OCI-LY3 (cell line): ENCODE data around the gene IRF2BP1.

Experiments used
- CTCF ChIP-seq: fragments of 200-600, 300-600 bp; sonication (generic); IDR thresholded peaks from 2 replicates; pipeline ENCODE4 v1.5.1; 2014; ENCODE audit warnings: antibody characterized with exemption, low read length, low read depth
- EZH2phosphoT487 ChIP-seq: fragments of 200-600 bp; shearing (Covaris generic); IDR thresholded peaks from 2 replicates; pipeline ENCODE4 v1.6.1; 2018; ENCODE audit warnings: antibody characterized with exemption, mixed run types, low read depth

- TF ChIP-seq CTCF (no peak), EZH2phosphoT487 (no peak)
Observed at GRCh38 chr19:45929247-45929646, 43.3 kb upstream of the IRF2BP1 start.
